Measurements from ENCODE around the gene MDC1.

The MDC1 gene

GRCh38 chr6:30738532-30738931, 21.5 kb upstream of the MDC1 start:
- POLR2A ChIA-PET: interaction anchor here (0.7 to 1.6 kb wide), 3 partner anchors 10 to 43 kb away, joined by 3 to 5 read pairs (median 4); no protein-coding TSS in a partner anchor
- no peak overlapping the region for H3K4me3 ChIP-seq (ENCODE audit: low read depth, low read length)
- H3K4me1 ChIP-seq (ENCODE audit: control insufficient read depth, insufficient read depth, low read length): no peaks in the 10 kb centered on the region
- H3K27ac ChIP-seq (ENCODE audit: extremely low read depth, low read depth, low read length): no peak overlapping the region
- no peaks in the 10 kb centered on the region for H3K9me3 ChIP-seq (ENCODE audit: control insufficient read depth, insufficient read depth, low read depth, low read length)
- CTCF ChIA-PET: interaction anchor here (0.6 to 2.9 kb wide), 9 partner anchors 8 to 351 kb away, joined by 4 to 22 read pairs (median 5); no protein-coding TSS in a partner anchor
- H3K36me3 ChIP-seq (ENCODE audit: control insufficient read depth in 2 of 2, insufficient read depth in 1 of 2, low read length in 2 of 2): peaks cover 51 to 75% of the 10 kb centered on the region in 2 experiments; a peak in 2 of 3 replicates
- TF ChIP-seq REPIN1 (tag by site-specific recombination; IDR thresholded peaks at IDR 0.05; ENCODE audit: low read depth): no peak
- TF ChIP-seq ZNF133 (tag by site-specific recombination; IDR thresholded peaks at IDR 0.05): no peak
- no peak for TF ChIP-seq SCRT2 (tag by site-specific recombination; IDR thresholded peaks at IDR 0.05)
- no peak for TF ChIP-seq GLIS2 (tag by site-specific recombination; IDR thresholded peaks at IDR 0.05)
- TF ChIP-seq MEIS1 (CRISPR knock-in tag; IDR thresholded peaks at IDR 0.05; ENCODE audit: borderline replicate concordance): no peak
- no peak for TF ChIP-seq ZNF266 (tag by site-specific recombination; IDR thresholded peaks at IDR 0.05; ENCODE audit: low read depth)
- TF ChIP-seq ZNF426 (tag by site-specific recombination; IDR thresholded peaks at IDR 0.05): no peak
- TF ChIP-seq, protein P1, sequence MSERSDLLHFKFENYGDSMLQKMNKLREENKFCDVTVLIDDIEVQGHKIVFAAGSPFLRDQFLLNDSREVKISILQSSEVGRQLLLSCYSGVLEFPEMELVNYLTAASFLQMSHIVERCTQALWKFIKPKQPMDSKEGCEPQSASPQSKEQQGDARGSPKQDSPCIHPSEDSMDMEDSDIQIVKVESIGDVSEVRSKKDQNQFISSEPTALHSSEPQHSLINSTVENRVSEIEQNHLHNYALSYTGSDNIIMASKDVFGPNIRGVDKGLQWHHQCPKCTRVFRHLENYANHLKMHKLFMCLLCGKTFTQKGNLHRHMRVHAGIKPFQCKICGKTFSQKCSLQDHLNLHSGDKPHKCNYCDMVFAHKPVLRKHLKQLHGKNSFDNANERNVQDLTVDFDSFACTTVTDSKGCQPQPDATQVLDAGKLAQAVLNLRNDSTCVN (tag by site-specific recombination; optimal IDR thresholded peaks at IDR 0.05): no peak
- no peak for TF ChIP-seq BCL11B (tag by site-specific recombination; IDR thresholded peaks at IDR 0.05; ENCODE audit: low read depth)
- TF ChIP-seq ZNF707 (tag by site-specific recombination; IDR thresholded peaks at IDR 0.05): no peak

DNA sequence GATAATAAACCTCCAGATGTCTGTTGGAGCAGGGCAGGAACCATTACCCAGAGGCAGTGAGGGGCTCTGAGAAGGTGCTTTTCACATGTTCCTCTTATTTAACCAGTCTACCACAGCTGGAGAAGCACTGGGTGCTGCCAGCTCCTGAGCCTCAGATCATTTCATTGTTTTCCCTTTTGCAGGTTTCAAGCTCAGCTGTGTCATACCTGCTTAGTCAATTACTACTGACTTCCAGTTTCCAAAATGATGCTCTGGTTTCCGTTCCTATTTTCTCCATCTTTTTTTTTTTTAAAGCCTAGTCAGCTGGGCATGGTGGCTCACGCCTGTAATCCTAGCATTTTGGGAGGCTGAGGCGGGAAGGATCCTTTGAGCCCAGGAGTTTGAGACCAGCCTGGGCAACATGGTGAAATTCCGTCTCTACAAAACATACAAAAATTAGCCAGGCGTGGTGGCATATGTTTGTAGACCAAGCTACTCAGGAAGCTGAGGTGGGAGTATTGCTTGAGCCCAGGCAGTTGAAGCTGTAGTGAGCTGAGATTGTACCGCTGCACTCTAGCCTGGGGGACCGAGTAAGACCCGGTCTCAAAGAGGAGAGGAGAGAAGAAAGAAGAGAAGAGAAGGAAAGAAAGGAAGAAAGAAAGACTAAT, 18.7 kb upstream of the MDC1 start:
- Histone ChIP-seq H3K4me3 (ENCODE audit: low read depth, low read length) (no peak overlapping the region), H3K36me3 (ENCODE audit: control insufficient read depth in 2 of 2, insufficient read depth in 1 of 2, low read length in 2 of 2) (peaks cover 64 to 90% of the 10 kb centered on the region in 2 experiments; a peak in 2 of 3 replicates), H3K27ac (ENCODE audit: extremely low read depth, low read depth, low read length) (no peak overlapping the region), H3K4me1 (ENCODE audit: control insufficient read depth, insufficient read depth, low read length) (no peaks in the 10 kb centered on the region), H3K9me3 (ENCODE audit: control insufficient read depth, insufficient read depth, low read depth, low read length) (no peaks in the 10 kb centered on the region)
- no peak for TF ChIP-seq MZF1 (tag by site-specific recombination; IDR thresholded peaks at IDR 0.05; ENCODE audit: borderline replicate concordance)
- TF ChIP-seq OSR2 (tag by site-specific recombination; IDR thresholded peaks at IDR 0.05): no peak
- TF ChIP-seq, protein P2, sequence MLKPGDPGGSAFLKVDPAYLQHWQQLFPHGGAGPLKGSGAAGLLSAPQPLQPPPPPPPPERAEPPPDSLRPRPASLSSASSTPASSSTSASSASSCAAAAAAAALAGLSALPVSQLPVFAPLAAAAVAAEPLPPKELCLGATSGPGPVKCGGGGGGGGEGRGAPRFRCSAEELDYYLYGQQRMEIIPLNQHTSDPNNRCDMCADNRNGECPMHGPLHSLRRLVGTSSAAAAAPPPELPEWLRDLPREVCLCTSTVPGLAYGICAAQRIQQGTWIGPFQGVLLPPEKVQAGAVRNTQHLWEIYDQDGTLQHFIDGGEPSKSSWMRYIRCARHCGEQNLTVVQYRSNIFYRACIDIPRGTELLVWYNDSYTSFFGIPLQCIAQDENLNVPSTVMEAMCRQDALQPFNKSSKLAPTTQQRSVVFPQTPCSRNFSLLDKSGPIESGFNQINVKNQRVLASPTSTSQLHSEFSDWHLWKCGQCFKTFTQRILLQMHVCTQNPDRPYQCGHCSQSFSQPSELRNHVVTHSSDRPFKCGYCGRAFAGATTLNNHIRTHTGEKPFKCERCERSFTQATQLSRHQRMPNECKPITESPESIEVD (tag by site-specific recombination; IDR thresholded peaks at IDR 0.05): no peak
- TF ChIP-seq ZNF571 (tag by site-specific recombination; IDR thresholded peaks at IDR 0.05): no peak
- TF ChIP-seq ZNF791 (tag by site-specific recombination; IDR thresholded peaks at IDR 0.05): no peak
- TF ChIP-seq ZNF214 (tag by site-specific recombination; IDR thresholded peaks at IDR 0.05; ENCODE audit: borderline replicate concordance): no peak
- no peak for TF ChIP-seq ZNF354C (tag by site-specific recombination; IDR thresholded peaks at IDR 0.05; ENCODE audit: borderline replicate concordance, low read depth)
- TF ChIP-seq ZBTB20 (tag by site-specific recombination; IDR thresholded peaks at IDR 0.05): no peak
- TF ChIP-seq ZNF350 (tag by site-specific recombination; IDR thresholded peaks at IDR 0.05): no peak
- TF ChIP-seq, protein P3, sequence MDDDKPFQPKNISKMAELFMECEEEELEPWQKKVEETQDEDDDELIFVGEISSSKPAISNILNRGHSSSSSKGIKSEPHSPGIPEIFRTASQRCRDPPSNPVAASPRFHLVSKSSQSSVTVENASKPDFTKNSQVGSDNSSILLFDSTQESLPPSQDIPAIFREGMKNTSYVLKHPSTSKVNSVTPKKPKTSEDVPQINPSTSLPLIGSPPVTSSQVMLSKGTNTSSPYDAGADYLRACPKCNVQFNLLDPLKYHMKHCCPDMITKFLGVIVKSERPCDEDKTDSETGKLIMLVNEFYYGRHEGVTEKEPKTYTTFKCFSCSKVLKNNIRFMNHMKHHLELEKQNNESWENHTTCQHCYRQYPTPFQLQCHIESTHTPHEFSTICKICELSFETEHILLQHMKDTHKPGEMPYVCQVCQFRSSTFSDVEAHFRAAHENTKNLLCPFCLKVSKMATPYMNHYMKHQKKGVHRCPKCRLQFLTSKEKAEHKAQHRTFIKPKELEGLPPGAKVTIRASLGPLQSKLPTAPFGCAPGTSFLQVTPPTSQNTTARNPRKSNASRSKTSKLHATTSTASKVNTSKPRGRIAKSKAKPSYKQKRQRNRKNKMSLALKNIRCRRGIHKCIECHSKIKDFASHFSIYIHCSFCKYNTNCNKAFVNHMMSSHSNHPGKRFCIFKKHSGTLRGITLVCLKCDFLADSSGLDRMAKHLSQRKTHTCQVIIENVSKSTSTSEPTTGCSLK (tag by site-specific recombination; IDR thresholded peaks at IDR 0.05): no peak
- no peak for TF ChIP-seq TRIM28 (IDR thresholded peaks at IDR 0.05; ENCODE audit: borderline replicate concordance, low read length)
- no peak for TF ChIP-seq SP3 (tag by site-specific recombination; IDR thresholded peaks at IDR 0.05)
- TF ChIP-seq PRDM1 (tag by site-specific recombination; IDR thresholded peaks at IDR 0.05): no peak
- no peak for TF ChIP-seq ZNF785 (tag by site-specific recombination; IDR thresholded peaks at IDR 0.05)
- TF ChIP-seq ZNF157 (tag by site-specific recombination; IDR thresholded peaks at IDR 0.05): no peak
- TF ChIP-seq SALL2 (tag by site-specific recombination; IDR thresholded peaks at IDR 0.05; ENCODE audit: borderline replicate concordance): no peak
- no peak for TF ChIP-seq RBAK (tag by site-specific recombination; IDR thresholded peaks at IDR 0.05)
- CTCF ChIA-PET: interaction anchor here (0.7 to 1.1 kb wide), 5 partner anchors 11 to 367 kb away, joined by 3 to 4 read pairs (median 3); no protein-coding TSS in a partner anchor
- POLR2A ChIA-PET: interaction anchor here (0.6 to 1.8 kb wide), 6 partner anchors 9 to 192 kb away, joined by 3 to 7 read pairs (median 4); partner anchors contain the start of genes IER3 and MDC1
